ENCODE measurements around the gene CDC20.

The CDC20 gene

GRCh38 chr1:43329995-43330751 lies 28.6 kb upstream of the CDC20 start:
- DNase-seq (ENCODE audit: low read depth), result peak; percentile 45

- no peak for DNase-seq (ENCODE audit: low read depth)
Measured at GRCh38 chr1:43331688-43332087, 27.1 kb upstream of the CDC20 start.

DNA sequence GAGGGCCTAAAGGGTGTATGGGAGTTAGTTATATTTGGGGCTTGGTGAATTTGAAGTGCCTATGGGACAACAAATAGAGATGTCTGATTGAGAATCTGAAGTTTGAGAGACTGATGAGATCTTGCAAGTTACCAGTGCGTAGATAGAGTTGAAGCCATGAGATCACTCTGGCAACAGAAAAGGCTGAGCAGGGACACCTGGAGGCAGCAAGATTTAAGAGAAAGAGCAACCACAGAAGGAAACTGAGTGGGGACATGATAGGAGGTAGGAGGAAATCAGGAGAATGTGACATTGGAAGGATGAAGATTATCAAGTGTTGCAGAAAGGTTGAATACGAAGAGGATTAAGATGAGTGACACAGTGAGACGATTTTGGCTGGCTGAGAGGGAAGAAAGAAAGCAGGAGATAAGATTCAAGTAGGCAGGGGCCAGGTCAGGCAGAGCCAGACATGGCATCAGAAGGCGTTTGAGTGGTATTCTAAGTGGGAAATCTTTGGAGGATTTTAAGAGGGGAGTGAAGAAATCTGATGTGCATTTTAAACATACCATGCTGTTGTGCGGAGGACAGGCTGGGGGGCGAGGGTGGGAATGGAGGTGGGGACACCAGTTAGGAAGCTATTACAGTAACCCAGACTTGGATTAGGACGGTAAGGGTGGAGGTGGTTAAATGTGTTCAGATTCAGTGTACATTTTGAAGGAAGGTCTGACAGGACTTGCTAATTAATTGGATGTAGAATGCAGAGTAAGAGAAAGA lies 24.2 kb upstream of the CDC20 start:
- no peak for DNase-seq (ENCODE audit: low read depth)

GRCh38 chr1:43337588-43337987 lies 21.2 kb upstream of the CDC20 start, which contains the start of gene MPL:
Gene MPL (plus strand): TSS chr1:43337818. CDS start chr1:43337849, 31 bp downstream.
- DNase-seq (ENCODE audit: low read depth), result no peak

GRCh38 chr1:43338001-43338400 lies 20.8 kb upstream of the CDC20 start:
- DNase-seq (ENCODE audit: low read depth), result no peak

DNA sequence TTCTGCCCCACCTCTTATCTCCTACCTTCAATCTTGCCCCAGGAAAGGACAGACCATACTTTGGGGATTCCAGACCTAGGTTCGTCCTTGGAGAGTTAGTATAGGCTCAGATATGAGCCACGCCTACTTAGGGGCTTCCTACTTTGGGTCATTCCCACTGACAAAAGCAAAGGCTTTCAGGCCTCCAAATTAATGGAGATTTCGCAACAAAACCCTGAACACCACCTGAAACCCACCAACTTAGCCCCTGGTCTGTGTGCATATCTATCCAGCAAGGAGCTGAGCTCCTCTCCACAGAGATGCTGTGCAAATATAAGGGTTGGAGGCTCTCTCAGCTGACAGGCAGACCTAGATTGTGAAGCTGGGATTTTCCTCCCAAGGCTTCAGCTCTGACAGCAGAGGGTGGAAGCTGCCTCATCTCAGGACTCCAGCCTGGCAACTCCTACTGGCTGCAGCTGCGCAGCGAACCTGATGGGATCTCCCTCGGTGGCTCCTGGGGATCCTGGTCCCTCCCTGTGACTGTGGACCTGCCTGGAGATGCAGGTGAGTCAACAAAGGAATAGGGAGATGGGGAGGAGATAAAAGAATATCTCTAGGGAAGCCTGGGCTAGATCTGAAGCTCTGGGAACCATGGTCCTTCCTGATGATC lies 19.1 kb upstream of the CDC20 start:
- DNase-seq (ENCODE audit: low read depth), result no peak

DNA sequence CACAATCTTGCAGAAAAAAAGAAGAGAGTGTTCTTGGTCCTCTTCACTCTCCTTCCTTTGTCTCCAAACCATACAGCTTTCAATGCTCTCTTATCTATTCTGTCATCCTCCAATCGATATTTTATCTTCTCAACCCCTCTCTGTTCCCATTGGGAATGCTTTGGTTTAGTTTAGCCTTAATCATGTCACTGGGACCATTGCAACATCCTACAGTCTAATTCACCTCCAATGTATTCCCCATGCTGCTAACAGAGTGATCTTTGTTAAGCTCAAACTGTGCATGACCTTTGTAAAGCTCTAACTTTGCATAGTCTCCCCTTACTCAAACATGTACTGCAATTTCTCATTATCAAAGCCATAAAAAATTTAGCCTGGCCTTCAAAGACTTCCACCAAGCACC lies 18.2 kb upstream of the CDC20 start:
- no peak for DNase-seq (ENCODE audit: low read depth)

GRCh38 chr1:43344267-43344850 lies 14.4 kb upstream of the CDC20 start:
- DNase-seq (ENCODE audit: low read depth), result no peak

DNA sequence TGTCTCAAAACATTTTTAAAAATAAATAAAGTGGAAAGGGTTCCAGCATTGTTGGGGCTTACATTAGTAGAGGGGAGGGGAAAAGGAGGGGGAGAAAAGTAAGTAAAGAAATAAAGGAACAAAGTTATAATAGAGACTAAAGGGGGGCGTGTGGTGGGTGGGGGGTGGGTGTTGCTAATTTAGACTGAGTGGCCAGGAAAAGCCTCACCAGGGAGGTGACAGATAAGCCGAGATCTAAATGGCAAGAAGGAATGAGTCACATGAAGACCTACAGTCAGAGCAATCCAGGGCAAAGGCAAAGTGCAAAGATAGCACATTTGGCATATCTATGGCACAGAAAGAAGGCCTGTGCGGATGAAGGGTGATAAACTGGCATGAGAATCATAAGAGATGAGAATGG lies 13.7 kb upstream of the CDC20 start:
- no peak for DNase-seq (ENCODE audit: low read depth)

- DNase-seq (ENCODE audit: low read depth), result no peak
Measured at GRCh38 chr1:43346636-43347035, 12.1 kb upstream of the CDC20 start.

DNA sequence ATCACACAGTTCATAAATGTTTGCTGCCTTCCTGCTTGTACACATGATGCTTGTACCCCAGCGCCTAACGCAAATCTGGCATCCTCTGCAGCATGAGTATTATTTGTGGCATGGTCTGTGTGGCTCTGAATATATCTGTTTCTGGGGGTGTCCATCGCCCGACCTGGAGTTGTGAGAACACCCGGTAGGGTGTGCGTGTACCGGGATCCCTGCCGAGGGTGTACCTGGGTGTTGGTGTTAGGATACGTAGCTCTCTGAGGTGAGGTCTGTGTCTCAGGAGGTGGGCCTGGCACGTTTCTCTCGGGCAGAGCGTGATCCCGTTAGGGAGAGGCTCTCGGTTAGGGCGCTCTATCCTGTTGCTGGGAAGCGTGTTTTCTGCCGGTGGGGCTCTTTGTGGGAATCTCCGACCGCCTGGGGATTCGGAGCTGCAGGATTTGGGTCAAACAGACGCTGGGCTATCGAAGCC lies 10.4 kb upstream of the CDC20 start:
- no peak for DNase-seq (ENCODE audit: low read depth)

DNA sequence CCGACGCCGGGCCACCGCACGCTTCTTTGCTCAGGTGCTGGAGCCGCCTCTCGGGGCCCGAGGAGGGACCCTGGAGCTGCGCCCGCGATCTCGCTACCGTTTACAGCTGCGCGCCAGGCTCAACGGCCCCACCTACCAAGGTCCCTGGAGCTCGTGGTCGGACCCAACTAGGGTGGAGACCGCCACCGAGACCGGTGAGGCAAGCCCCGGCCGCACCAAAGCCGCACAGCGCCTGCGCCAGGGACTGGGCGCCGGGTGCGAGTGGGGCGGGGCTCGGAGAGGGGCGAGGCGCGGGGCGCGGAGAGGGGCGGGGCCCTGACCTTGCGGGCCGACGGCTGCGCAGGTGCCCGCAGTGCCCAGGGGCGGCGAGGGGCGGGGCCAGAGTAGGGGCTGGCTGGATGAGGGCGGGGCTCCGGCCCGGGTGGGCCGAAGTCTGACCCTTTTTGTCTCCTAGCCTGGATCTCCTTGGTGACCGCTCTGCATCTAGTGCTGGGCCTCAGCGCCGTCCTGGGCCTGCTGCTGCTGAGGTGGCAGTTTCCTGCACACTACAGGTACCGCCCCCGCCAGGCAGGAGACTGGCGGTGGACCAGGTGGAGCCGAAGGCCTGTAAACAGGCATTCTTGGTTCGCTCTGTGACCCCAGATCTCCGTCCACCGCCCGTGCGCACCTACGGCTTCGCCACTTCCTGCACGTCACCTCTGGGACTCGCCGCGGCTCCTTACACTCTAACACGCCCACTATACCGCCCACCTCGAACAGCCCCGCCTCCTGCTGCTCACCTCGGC lies 9.8 kb upstream of the CDC20 start:
- no peak for DNase-seq (ENCODE audit: low read depth)

DNA sequence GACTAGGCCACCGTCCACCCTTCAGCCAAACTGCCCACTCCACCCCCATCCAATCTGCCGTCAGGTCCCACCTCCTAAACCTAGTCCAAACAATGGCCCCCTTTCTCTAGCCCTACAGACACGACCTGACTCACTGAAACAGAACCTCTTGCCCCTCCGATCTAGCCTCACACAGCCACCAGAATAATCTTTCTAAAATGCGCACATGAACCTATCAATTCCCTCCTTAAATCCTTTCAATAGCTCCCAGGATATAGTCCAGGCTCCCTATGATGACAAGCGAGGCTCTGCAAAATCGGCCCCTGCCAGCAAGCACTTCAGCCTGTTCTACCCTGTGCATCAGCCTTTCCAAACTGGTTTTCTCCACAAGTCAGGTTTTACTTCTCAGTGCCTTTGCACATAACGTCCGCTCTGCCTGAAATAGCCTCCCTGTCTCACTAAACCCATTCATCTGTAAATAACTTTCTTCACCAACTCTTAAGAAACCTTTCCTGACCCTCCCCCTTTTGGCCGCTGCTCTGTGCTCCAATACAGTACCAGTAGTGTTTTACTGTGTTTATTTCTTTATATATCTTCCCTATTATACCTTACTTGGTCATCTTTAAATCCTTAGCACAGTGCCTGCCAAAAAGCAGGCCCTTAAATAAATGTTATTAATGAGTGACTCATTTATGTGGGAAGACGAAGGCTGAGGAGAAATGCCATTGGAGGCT lies 9.0 kb upstream of the CDC20 start:
- DNase-seq (ENCODE audit: low read depth), result no peak

DNA sequence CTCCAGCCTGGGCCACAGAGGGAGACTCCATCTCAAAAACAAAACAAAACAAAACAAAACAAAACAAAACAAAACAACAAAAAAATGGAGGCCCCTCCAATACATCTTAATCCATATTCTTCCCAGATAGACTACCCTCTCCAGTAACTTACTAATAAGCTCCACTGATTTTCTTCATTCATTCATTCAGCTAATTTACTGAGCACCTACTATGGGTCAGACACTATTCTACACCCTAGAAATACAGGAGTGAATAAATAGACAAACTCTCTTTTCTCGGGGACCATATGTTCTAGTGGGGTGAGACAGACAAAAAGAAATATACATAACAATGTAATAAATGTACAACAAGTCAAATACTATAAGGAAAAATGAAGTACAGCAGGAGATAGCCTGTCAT lies 7.8 kb upstream of the CDC20 start:
- DNase-seq (ENCODE audit: low read depth), result no peak

DNA sequence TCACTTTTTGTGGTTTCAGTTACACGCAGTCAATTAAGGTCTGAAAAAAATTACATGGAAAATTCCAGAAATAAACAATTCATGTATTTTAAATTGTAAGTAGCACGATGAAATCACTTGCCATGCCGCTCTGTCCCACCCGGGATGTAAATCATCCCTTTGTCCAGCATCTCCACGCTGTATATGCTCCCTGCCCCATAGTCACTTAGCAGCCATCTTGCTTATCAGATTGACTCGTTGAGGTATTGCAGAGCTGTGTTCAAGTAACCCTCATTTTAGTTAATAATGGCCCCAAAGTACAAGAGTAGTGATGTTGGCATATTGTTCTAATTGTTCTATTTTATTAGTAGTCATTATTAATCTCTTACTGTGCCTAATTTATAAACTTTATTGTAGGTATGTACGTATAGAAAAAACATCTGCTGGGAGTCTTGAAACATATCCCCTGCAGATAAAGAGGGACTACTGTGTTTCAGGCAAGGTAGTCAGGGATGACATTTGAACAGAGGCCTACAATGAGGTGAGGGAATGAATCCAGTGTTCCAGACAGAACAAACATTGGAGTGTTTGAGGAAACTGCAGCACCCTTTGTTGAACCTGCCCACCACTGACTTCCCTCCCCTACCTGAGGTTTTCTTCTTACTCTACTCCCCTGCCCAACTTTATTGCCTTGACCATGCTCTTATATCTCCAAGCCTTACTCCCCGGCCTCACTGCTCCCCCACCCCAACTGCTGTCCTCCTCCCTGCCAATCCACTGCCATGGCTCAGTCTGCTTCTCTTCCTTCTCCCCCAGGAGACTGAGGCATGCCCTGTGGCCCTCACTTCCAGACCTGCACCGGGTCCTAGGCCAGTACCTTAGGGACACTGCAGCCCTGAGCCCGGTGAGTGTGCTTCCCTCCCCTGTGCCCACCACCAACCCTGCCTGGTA lies 7.1 kb upstream of the CDC20 start:
- DNase-seq (ENCODE audit: low read depth), result no peak

DNA sequence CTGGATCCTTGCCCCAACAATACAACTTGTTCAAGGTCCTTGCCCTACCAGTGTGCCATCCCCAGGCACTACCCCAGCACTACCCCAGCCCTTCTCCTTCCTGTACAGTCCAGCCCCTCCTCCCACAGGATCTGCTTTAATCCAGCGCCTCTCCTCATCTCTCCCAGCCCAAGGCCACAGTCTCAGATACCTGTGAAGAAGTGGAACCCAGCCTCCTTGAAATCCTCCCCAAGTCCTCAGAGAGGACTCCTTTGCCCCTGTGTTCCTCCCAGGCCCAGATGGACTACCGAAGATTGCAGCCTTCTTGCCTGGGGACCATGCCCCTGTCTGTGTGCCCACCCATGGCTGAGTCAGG lies 6.5 kb upstream of the CDC20 start:
- DNase-seq (ENCODE audit: low read depth), result no peak

- no peak for DNase-seq (ENCODE audit: low read depth)
Measured at GRCh38 chr1:43352881-43353280, 5.9 kb upstream of the CDC20 start.

- DNase-seq (ENCODE audit: low read depth), result no peak
Measured at GRCh38 chr1:43354471-43354870, 4.3 kb upstream of the CDC20 start.

DNA sequence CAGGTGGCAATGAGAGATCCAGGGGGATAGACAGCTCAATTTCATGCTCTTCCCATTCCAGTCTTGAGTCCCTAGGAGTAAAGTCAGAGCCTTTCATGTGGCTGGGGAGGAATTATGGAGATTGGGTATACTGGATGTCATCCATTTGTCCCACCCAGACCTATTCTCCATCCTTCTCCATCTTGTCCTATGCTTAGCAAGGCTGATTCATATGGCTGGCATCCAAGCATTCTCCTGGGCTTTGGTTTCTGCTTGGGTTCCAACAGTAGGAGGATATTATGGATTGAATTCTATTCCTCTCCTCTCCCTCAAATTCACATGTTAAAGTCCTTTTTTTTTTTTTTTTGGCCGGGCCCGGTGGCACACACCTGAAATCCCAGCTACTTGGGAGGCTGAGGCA lies 3.8 kb upstream of the CDC20 start:
- no peak for DNase-seq (ENCODE audit: low read depth)

- no peak for DNase-seq (ENCODE audit: low read depth)
Measured at GRCh38 chr1:43357251-43357650, 1.5 kb upstream of the CDC20 start.
